HepG2 (cell line): ENCODE measurements around the gene DYSF. TPM values are rescaled to one million over a fixed set of nuclear protein-coding genes. Genes with fewer than 3 reads are reported as not detected.

Source experiments
- ATAC-seq: fragments of 200-7000 bp; cut with Tn5 transposase; 3 replicates; pipeline ENCODE4 v1.9.1; 2020; ENCODE audit warnings: mild to moderate bottlenecking, moderate library complexity
- BruUV-seq: library from RNA; stranded (reverse); fragments of 400-500 nt; replicated peaks from 2 replicates; lab custom pipeline; 2021; lab: Mats Ljungman, UMichigan
- CTCF ChIA-PET: fragments of 300-600 bp; formaldehyde crosslinking; extraction: SDS; loops from one replicate; lab custom pipeline; 2021; ENCODE audit warnings: low total read pairs, inconsistent platforms, low intra/inter-chr PET ratio; lab: Yijun Ruan, JAX
- POLR2A ChIA-PET: fragments of 350-600 bp; sonication (Branson Sonifier 250); formaldehyde crosslinking; loops from one replicate; lab custom pipeline; 2020; ENCODE audit warnings: antibody characterized with exemption, inconsistent platforms; lab: Yijun Ruan, JAX
- DNase-seq: peaks from one replicate; pipeline ENCODE4 v3.0.0-alpha.2; 2015; ENCODE audit warnings: low spot score
- FAIRE-seq: peaks from 3 replicates; lab custom pipeline; 2011; peaks lifted over from hg19 to GRCh38; lab: Jason Lieb, UNC
- H2AFZ ChIP-seq: one replicate; pipeline ENCODE4 v1.6.1; 2011; ENCODE audit warnings: low read length, inconsistent platforms
- H3K27ac ChIP-seq: fragments of 300-600 bp; 3 replicates; pipeline ENCODE4 v1.8.0; 2011; ENCODE audit warnings: mixed run types, mild to moderate bottlenecking, mixed read lengths, low read length, inconsistent platforms; ENCODE audit not compliant: insufficient read depth; ENCODE audit errors: extremely low read length
- H3K27me3 ChIP-seq, 2 experiments: fragments of 200-600 bp in 1 of 2; 2 replicates in 1 of 2; 3 replicates in 1 of 2; pipeline versions ENCODE4 v1.6.0 to v1.8.0; 2011; ENCODE audit warnings: low read length in 2 of 2, mild to moderate bottlenecking in 2 of 2, moderate library complexity in 2 of 2, inconsistent platforms in 1 of 2; ENCODE audit not compliant: insufficient read depth in 2 of 2, control insufficient read depth in 1 of 2
- H3K36me3 ChIP-seq, 2 experiments: fragments of 200-600 bp in 1 of 2; replicated peaks in 1 of 2; 2 replicates in 1 of 2; 3 replicates in 1 of 2; pipeline versions ENCODE4 v1.5.1 to v1.8.0; 2011; ENCODE audit warnings: low read length in 2 of 2, inconsistent platforms in 1 of 2; ENCODE audit not compliant: insufficient read depth in 2 of 2, control insufficient read depth in 1 of 2
- H3K4me1 ChIP-seq: 2 replicates; pipeline ENCODE4 v1.5.1; 2012; ENCODE audit warnings: low read length, inconsistent platforms; ENCODE audit not compliant: insufficient read depth
- H3K4me2 ChIP-seq: 2 replicates; pipeline ENCODE4 v1.6.0; 2011; ENCODE audit warnings: low read depth, low read length, inconsistent platforms
- H3K4me3 ChIP-seq, 3 experiments: fragments of 200-600 bp in 1 of 3; sonication (generic), shearing (Covaris generic) in 1 of 3; replicated peaks in 1 of 3; 2 replicates each; pipeline ENCODE4 v1.5.1; 2011 to 2016; ENCODE audit warnings: low read length in 3 of 3, inconsistent platforms in 2 of 3, low read depth in 2 of 3, mild to moderate bottlenecking in 2 of 3, control low read depth in 1 of 3, mixed read lengths in 1 of 3; ENCODE audit not compliant: insufficient read depth in 1 of 3
- H3K79me2 ChIP-seq: one replicate; pipeline ENCODE4 v1.6.1; 2011; ENCODE audit warnings: low read length, inconsistent platforms; ENCODE audit not compliant: insufficient read depth
- H3K9ac ChIP-seq: 2 replicates; pipeline ENCODE4 v1.6.0; 2011; ENCODE audit warnings: mild to moderate bottlenecking, low read depth, low read length, inconsistent platforms; ENCODE audit not compliant: insufficient read depth
- H3K9me3 ChIP-seq: 2 replicates; pipeline ENCODE4 v1.5.1; 2012; ENCODE audit warnings: mild to moderate bottlenecking, low read length
- H4K20me1 ChIP-seq: 2 replicates; pipeline ENCODE4 v1.6.0; 2011; ENCODE audit warnings: inconsistent platforms, mild to moderate bottlenecking, low read length, moderate library complexity; ENCODE audit not compliant: insufficient read depth
- ATRX ChIP-seq: sonication (generic); formaldehyde crosslinking; IDR thresholded peaks from 2 replicates; pipeline ENCODE4 v1.4.0; 2020; ENCODE audit warnings: missing genetic modification reagents, borderline replicate concordance
- FOXK2 ChIP-seq: fragments of 450-650 bp; IDR thresholded peaks from 2 replicates; pipeline ENCODE4 v1.6.1; 2016
- ISL2 ChIP-seq: sonication (generic); formaldehyde crosslinking; IDR thresholded peaks from 2 replicates; pipeline ENCODE4 v1.5.0; 2020; ENCODE audit warnings: missing genetic modification reagents
- KLF6 ChIP-seq: IDR thresholded peaks from 2 replicates; pipeline ENCODE4 v1.8.0; 2016; ENCODE audit warnings: missing biosample characterization, missing genetic modification reagents
- MAFK ChIP-seq, 2 experiments: IDR thresholded peaks in 1 of 2; conservative IDR thresholded peaks in 1 of 2; 2 replicates each; pipeline ENCODE4 v1.6.1; 2011; ENCODE audit warnings: improper control_type of control experiment in 2 of 2, low read length in 2 of 2
- POGK ChIP-seq: sonication (generic); formaldehyde crosslinking; conservative IDR thresholded peaks from 2 replicates; pipeline ENCODE4 v1.8.0; 2022; ENCODE audit warnings: mild to moderate bottlenecking, moderate library complexity, missing genetic modification reagents
- SMAD9 ChIP-seq: sonication (generic); formaldehyde crosslinking; IDR thresholded peaks from 2 replicates; pipeline ENCODE4 v1.5.1; 2020; ENCODE audit warnings: mild to moderate bottlenecking, missing genetic modification reagents
- TAF15 ChIP-seq: fragments of 200-400 bp; formaldehyde crosslinking; IDR thresholded peaks from one replicate; pipeline ENCODE4 v1.6.1; 2018; ENCODE audit warnings: mild to moderate bottlenecking, low read depth, low read length; ENCODE audit not compliant: poor library complexity, severe bottlenecking
- U2AF1 ChIP-seq: fragments of 200-400 bp; formaldehyde crosslinking; optimal IDR thresholded peaks from 2 replicates; pipeline ENCODE3; 2017; ENCODE audit warnings: mild to moderate bottlenecking, low read depth, low read length
- U2AF2 ChIP-seq: fragments of 200-400 bp; formaldehyde crosslinking; IDR thresholded peaks from 2 replicates; pipeline ENCODE4 v1.6.1; 2017; ENCODE audit warnings: low read depth, mild to moderate bottlenecking, low read length
- ZBTB10 ChIP-seq: sonication (generic); formaldehyde crosslinking; IDR thresholded peaks from 2 replicates; pipeline ENCODE4 v1.4.0; 2020; ENCODE audit warnings: missing genetic modification reagents, borderline replicate concordance
- ZBTB33 ChIP-seq: sonication (generic); formaldehyde crosslinking; IDR thresholded peaks from 2 replicates; pipeline ENCODE4 v1.4.0; 2020; ENCODE audit warnings: missing genetic modification reagents
- ZMYM4 ChIP-seq: sonication (generic); formaldehyde crosslinking; IDR thresholded peaks from 2 replicates; pipeline ENCODE4 v1.8.1; 2023; ENCODE audit warnings: mild to moderate bottlenecking, missing genetic modification reagents
- ZNF143 ChIP-seq: sonication (generic); formaldehyde crosslinking; IDR thresholded peaks from 2 replicates; pipeline ENCODE4 v1.4.0; 2020; ENCODE audit warnings: missing genetic modification reagents
- ZNF326 ChIP-seq: sonication (generic); formaldehyde crosslinking; IDR thresholded peaks from 2 replicates; pipeline ENCODE4 v1.4.0; 2020; ENCODE audit warnings: missing genetic modification reagents, borderline replicate concordance
- ZNF563 ChIP-seq: sonication (generic); formaldehyde crosslinking; IDR thresholded peaks from 2 replicates; pipeline ENCODE4 v1.8.0; 2022; ENCODE audit warnings: mild to moderate bottlenecking, moderate library complexity, missing genetic modification reagents
- ZNF660 ChIP-seq: sonication (generic); formaldehyde crosslinking; IDR thresholded peaks from 2 replicates; pipeline ENCODE4 v1.5.1; 2020; ENCODE audit warnings: mild to moderate bottlenecking, low read depth, missing genetic modification reagents, borderline replicate concordance
- ZSCAN30 ChIP-seq: sonication (generic); formaldehyde crosslinking; IDR thresholded peaks from 2 replicates; pipeline ENCODE4 v1.5.0; 2020; ENCODE audit warnings: mild to moderate bottlenecking, missing genetic modification reagents
- WGBS: methylation state at CpG from one replicate; pipeline ENCODE4 v1.1.6; 2017; ENCODE audit warnings: low lambda C conversion rate; 5-methylcytosine and 5-hydroxymethylcytosine counted together
- in situ Hi-C: cut with HindIII; loops from 2 replicates; pipeline ENCODE4 v1.10.0; 2017; ENCODE audit warnings: low pct_unique_long_range_greater_than_20kb; ENCODE audit not compliant: extremely low pct_ligation_motif_present
- intact Hi-C: fragments of 100-400 bp; cut with micrococcal nuclease; formaldehyde crosslinking; loops from one replicate; pipeline ENCODE4 v1.10.0; 2022; ENCODE audit not compliant: unreplicated experiment
- polyA plus RNA-seq, 8 experiments: library from polyadenylated mRNA; depleted of rRNA in 3 of 8; stranded (reverse) in 7 of 8; unstranded in 1 of 8; fragments of >200 nt; fragmentation: Illumina TruSeq in 4 of 8; extraction: Trizol in 4 of 8; gene quantifications; 2 replicates each; pipeline versions ENCODE4 v1.2.1 to v1.2.3, GENCODE V29; 2011 to 2016; ENCODE audit warnings: low read depth in 4 of 8, missing spikeins in 1 of 8, mixed read lengths in 1 of 8; ENCODE audit not compliant: insufficient read depth in 1 of 8
- total RNA-seq, 5 experiments: library from RNA; depleted of rRNA; stranded (reverse); fragments of >200 nt; fragmentation: Illumina TruSeq; extraction: Trizol; gene quantifications; 2 replicates each; pipeline ENCODE4 v1.2.3, GENCODE V29; 2016; ENCODE audit warnings: low read depth in 1 of 5

The DYSF gene
- total and polyA plus RNA-seq, 2 of the 13 experiments (the other 11 are each of a cell fraction or from before 2014, with no cell fraction given): 0.15 to 2.4 TPM

GRCh38 chr2:71458413-71459083 lies 5.2 kb downstream of the DYSF start:
- Histone ChIP-seq H3K27me3 (peaks cover under 1 to 2% of the 10 kb centered on the region in 2 experiments; a peak in 2 of 5 replicates), H3K9ac (no peak overlapping the region), H4K20me1 (no peaks in the 10 kb centered on the region), H3K4me1 (peaks cover 44% of the 10 kb centered on the region), H3K4me2 (peak overlapping the region; percentile 23; the same call in 1 of the 2 replicates), H3K79me2 (no peaks in the 10 kb centered on the region), H3K4me3 (no peak overlapping the region), H3K9me3 (no peaks in the 10 kb centered on the region), H3K27ac (no peak overlapping the region), H3K36me3 (no peaks in the 10 kb centered on the region), H2AFZ (no peak overlapping the region)
- in situ Hi-C loops (no loop called here), intact Hi-C loops (loop anchor here (5.0 kb wide), 1 partner anchor 54 kb away; no protein-coding TSS in a partner anchor)
- BruUV-seq: no TSS peak
- ATAC-seq (peak; percentile 16), FAIRE-seq (no peak), DNase-seq (no peak)
- 31% methylated on average over 7 of the region's 7 CpGs for WGBS
- CTCF ChIA-PET: no interaction called here
- POLR2A ChIA-PET: no interaction called here
- TF ChIP-seq ZNF143 (CRISPR knock-in tag) (no peak), ZNF660 (CRISPR knock-in tag) (no peak), KLF6 (CRISPR knock-in tag) (no peak), ZBTB33 (CRISPR knock-in tag) (no peak), ATRX (CRISPR knock-in tag) (no peak), FOXK2 (no peak), U2AF1 (no peak), ZSCAN30 (CRISPR knock-in tag) (no peak), ZMYM4 (no peak), TAF15 (no peak), ZNF326 (CRISPR knock-in tag) (no peak), POGK (CRISPR knock-in tag) (no peak), ISL2 (CRISPR knock-in tag) (no peak), U2AF2 (no peak), ZBTB10 (CRISPR knock-in tag) (no peak), SMAD9 (CRISPR knock-in tag) (no peak), MAFK (conservative IDR thresholded peaks at IDR 0.05 in 1 of 2, IDR thresholded peaks at IDR 0.05 in 1 of 2; ENCODE audit: low read length in 2 of 2) (no peak), ZNF563 (CRISPR knock-in tag) (no peak)
